D721Med (cell line): ENCODE measurements around the gene DHX35.
"Not testable (repeated sequence)": the region's sequence is repeated elsewhere in the genome, so short reads cannot be mapped to it uniquely, and the experiment has no call there.

Experiments
- DNase-seq: peaks from one replicate; pipeline ENCODE4 v3.0.0; 2011; ENCODE audit warnings: low spot score; ENCODE audit not compliant: insufficient read length
- FAIRE-seq: peaks from 2 replicates; lab custom pipeline; 2011; peaks lifted over from hg19 to GRCh38; lab: Jason Lieb, UNC
- TF ChIP-seq, protein P1 (sequence below): IDR thresholded peaks from 2 replicates; pipeline ENCODE4 v1.5.1; 2012; ENCODE audit warnings: mild to moderate bottlenecking, control low read depth; ENCODE audit not compliant: insufficient read depth; ENCODE audit errors: missing control alignments

Gene DHX35

DNA sequence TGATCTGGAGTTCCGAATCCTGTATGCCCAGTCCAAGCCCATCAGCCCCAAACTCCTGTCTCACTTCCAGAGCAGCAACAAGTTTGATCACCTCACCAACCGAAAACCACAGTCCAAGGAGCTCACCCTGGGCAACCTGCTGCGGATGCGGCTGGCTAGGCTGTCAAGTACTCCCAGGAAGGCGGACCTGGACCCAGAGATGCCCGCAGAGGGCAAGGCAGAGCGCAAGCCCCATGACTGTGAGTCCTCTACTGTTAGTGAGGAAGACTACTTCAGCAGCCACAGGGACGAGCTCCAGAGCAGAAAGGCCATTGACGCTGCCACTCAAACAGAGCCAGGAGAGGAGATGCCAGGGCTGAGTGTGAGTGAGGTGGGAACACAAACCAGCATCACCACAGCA, 10.5 kb upstream of the DHX35 start:
- TF ChIP-seq, protein P1, sequence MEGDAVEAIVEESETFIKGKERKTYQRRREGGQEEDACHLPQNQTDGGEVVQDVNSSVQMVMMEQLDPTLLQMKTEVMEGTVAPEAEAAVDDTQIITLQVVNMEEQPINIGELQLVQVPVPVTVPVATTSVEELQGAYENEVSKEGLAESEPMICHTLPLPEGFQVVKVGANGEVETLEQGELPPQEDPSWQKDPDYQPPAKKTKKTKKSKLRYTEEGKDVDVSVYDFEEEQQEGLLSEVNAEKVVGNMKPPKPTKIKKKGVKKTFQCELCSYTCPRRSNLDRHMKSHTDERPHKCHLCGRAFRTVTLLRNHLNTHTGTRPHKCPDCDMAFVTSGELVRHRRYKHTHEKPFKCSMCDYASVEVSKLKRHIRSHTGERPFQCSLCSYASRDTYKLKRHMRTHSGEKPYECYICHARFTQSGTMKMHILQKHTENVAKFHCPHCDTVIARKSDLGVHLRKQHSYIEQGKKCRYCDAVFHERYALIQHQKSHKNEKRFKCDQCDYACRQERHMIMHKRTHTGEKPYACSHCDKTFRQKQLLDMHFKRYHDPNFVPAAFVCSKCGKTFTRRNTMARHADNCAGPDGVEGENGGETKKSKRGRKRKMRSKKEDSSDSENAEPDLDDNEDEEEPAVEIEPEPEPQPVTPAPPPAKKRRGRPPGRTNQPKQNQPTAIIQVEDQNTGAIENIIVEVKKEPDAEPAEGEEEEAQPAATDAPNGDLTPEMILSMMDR = no peak
- FAIRE-seq = no peak
- no peak for DNase-seq

DNA sequence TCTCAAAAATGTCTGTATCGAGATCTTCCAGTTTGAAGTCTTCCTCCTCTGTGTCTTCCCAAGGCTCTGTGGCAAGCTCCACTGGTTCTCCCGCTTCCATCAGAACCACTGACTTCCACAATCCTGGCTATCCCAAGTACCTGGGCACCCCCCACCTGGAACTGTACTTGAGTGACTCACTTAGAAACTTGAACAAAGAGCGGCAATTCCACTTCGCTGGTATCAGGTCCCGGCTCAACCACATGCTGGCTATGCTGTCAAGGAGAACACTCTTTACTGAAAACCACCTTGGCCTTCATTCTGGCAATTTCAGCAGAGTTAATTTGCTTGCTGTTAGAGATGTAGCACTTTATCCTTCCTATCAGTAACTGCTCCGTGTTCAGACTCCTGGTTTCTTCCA, 10.0 kb upstream of the DHX35 start:
- DNase-seq = no peak
- no peak for FAIRE-seq
- TF ChIP-seq, protein P1 = no peak

DNA sequence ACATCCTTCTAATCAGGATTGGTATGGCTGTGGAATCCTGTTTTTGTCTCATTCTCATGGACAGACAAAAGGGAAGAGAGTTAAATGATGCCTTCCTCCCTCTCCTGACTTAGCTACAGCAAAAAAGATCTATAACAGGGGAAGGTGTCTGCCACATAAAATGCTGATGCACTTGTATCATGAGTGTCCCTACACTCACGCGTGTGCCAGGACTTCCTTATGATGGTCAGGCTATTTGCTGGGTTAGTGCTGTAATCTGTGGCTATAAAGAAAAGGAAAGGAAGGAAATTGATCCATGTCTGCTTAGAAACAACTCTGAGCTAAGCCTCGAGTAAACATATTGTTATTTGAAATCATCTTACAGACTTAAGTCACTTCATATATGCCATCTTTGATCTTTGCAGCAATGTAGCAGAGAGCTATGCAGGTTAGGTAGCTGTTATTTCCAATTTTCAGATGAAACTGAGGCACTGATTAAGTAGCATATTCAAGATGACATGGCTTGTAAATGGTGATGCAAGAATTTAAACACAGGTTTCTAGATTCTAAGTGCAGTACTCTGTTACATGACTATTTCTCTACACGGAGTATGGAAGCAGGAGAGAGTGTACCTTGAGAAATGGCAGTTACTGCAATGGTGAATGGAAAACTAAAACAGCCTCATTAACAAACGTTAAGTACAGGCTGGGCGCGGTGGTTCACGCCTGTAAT, 8.4 kb upstream of the DHX35 start:
- FAIRE-seq = no peak
- DNase-seq = no peak
- TF ChIP-seq, protein P1 = no peak

DNA sequence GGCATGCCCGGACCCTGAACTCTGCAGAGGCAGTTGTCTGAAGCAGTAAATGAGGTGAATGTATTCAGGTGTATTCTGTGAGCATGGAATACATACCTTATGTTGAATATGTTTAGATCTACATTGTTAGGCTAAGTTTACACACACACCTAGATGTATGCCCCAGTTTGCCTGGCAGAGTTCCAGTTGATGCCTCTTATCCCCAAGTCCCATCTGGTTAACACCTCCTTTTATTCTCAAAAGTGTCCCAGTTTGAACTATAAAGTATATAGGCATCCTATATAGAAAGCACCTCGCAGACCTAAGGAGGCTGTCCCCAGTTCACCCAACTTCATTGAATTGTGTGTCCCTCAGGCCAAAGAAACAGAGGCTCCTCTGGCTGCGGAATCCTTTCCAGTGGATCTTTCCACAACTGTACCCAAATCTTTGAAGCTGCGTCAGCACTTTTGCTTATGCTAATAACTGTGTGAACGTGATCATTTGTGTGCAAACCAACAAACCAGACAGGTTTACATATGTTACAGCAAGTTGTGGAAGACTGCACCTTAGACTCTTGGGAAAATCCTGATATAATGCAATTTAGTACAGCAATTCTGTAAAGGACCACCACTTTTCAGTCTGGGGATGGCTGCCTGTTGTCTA, 4.8 kb upstream of the DHX35 start:
- FAIRE-seq = no peak
- TF ChIP-seq, protein P1 = no peak
- no peak for DNase-seq

DNA sequence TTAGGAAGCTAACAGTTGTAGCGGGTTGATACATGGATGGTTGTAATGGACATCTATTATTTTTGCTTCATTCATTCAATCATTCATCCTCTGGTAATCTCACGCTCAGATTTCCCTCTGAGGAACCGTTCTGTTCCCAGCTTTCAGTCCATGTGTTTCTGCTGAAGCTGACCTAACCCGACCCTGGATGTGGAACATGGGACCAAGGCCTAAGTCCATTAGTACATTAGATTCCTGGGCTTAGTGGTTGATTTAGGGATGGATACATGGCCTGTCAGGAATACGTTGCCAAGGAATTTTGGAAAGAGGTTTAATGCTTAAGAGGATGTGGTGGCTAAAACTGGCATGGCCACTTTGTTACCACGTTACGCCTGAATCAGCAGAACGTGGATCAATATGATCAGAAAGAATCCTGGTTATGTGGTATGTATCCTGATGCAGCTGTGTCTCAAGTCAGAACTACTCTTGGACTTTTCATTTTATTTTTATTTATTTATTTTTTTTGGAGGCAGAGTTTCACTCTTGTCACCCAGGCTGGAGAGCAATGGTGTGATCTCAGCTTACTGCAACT, 4.1 kb upstream of the DHX35 start:
- FAIRE-seq (no peak), DNase-seq (no peak)

DNA sequence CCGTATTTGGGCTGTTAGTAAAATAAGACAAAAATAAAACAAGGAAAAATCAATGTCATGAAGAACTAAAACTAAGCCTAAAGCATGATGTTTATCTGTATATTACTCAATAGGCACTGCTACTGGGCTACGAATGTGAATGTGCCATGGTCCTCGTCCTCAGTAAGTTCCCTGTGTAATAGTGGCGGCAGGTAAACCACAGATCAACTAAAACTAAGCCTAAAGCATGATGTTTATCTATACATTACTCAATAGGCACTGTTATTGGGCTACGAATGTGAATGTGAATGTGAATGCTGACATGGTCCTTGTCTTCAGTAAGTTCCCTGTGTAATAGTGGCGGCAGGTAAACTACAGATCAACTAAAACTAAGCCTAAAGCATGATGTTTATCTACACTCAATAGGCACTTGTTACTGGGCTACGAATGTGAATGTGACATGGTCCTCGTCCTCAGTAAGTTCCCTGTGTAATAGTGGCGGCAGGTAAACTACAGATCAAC, 1.9 kb upstream of the DHX35 start:
- DNase-seq, FAIRE-seq: not testable (repeated sequence)

More for the DNA sequence above, 4.1 kb upstream of the DHX35 start:
- TF ChIP-seq, protein P1 = no peak

DNA sequence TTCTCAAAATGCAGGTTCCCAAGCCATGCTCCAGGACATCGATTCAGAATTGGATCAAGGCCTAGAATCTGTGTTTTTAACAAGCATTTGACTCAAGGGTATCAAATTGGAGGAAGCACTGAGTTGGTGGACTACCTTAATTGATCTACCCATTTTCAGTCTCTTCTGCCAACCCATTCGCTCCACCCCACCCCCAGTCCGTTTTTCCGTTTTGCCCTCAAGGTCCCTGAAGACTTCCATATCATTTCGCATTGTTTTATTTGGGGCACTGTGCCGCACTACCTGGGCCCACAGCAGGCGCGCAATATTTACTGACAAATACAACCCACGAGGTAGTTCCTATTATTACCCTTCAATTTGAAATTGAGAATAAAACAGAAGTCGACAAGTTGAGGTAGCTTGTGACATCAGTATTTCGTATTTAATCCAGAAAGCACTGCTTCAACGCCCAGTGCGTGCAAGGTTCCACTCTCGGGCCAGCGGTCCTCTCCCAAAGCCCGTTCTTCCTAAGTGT, 557 bp upstream of the DHX35 start:
- FAIRE-seq = no peak

More for the DNA sequence above, 557 bp upstream of the DHX35 start:
- no peak for DNase-seq
- TF ChIP-seq, protein P1 = no peak
